Calu3 (cell line): ENCODE results near the gene MUC20. TPM values are rescaled to one million over a fixed set of nuclear protein-coding genes. Genes with fewer than 3 reads are reported as not detected.
"Not testable (repeated sequence)": the region's sequence is repeated elsewhere in the genome, so short reads cannot be mapped to it uniquely, and the experiment has no call there.

ENCODE experiments used
- BruUV-seq: library from RNA; stranded (reverse); fragments of 400-500 nt; replicated peaks from 2 replicates; lab custom pipeline; 2021; lab: Mats Ljungman, UMichigan
- CTCF ChIA-PET: fragments of 300-600 bp; sonication (Branson Sonifier 250); formaldehyde crosslinking; loops from one replicate; lab custom pipeline; 2022; ENCODE audit warnings: antibody characterized with exemption; lab: Charles Lee
- DNase-seq: peaks from one replicate; pipeline ENCODE4 v3.0.0; 2022
- H3K27ac Mint-ChIP-seq: one replicate; pipeline ENCODE4 v1.8.0; 2022; ENCODE audit warnings: mixed read lengths; ENCODE audit not compliant: unreplicated experiment
- H3K27me3 Mint-ChIP-seq: one replicate; pipeline ENCODE4 v1.8.0; 2022; ENCODE audit warnings: mixed read lengths; ENCODE audit not compliant: unreplicated experiment
- H3K36me3 Mint-ChIP-seq: one replicate; pipeline ENCODE4 v1.8.0; 2022; ENCODE audit warnings: mild to moderate bottlenecking, moderate library complexity, mixed read lengths; ENCODE audit not compliant: insufficient read depth, unreplicated experiment
- H3K4me1 Mint-ChIP-seq: one replicate; pipeline ENCODE4 v1.8.0; 2022; ENCODE audit warnings: mild to moderate bottlenecking, low read depth, mixed read lengths; ENCODE audit not compliant: unreplicated experiment
- H3K4me3 Mint-ChIP-seq: one replicate; pipeline ENCODE4 v1.8.0; 2022; ENCODE audit warnings: mild to moderate bottlenecking, low read depth, moderate library complexity, mixed read lengths; ENCODE audit not compliant: unreplicated experiment
- H3K9me3 Mint-ChIP-seq: one replicate; pipeline ENCODE4 v1.8.0; 2022; ENCODE audit warnings: low read depth, mixed read lengths; ENCODE audit not compliant: unreplicated experiment
- CTCF ChIP-seq: fragments of 200-600 bp; IDR thresholded peaks from one replicate; pipeline ENCODE4 v1.8.0; 2022; ENCODE audit warnings: antibody characterized with exemption; ENCODE audit not compliant: unreplicated experiment
- intact Hi-C: fragments of 100-400 bp; cut with micrococcal nuclease; formaldehyde crosslinking; loops from one replicate; pipeline ENCODE4 v1.10.0; 2022; ENCODE audit not compliant: unreplicated experiment
- total RNA-seq: library from RNA; stranded (reverse); gene quantifications from 2 replicates; pipeline ENCODE4 v1.2.3, GENCODE V29; 2022

MUC20 gene
- total RNA-seq, 1 experiment from 2014 or later, result 83.1 TPM

- Mint-ChIP-seq H3K9me3 (no peaks in the 10 kb centered on the region), H3K4me1 (peaks cover 66% of the 10 kb centered on the region), H3K27ac (peak overlapping the region; percentile 93), H3K27me3 (no peaks in the 10 kb centered on the region), H3K36me3 (peaks cover 47% of the 10 kb centered on the region), H3K4me3 (peak overlapping the region; percentile 27)
- CTCF ChIA-PET, result interaction anchor here (0.6 to 1.6 kb wide), 6 partner anchors 12 to 618 kb away, joined by 3 to 6 read pairs (median 3); no protein-coding TSS in a partner anchor
- DNase-seq, result peak; percentile 91
- TF ChIP-seq CTCF, result no peak
- intact Hi-C loops, result loop anchor here (10.0 kb wide), 1 partner anchor 139 kb away; no protein-coding TSS in a partner anchor
- no TSS peak for BruUV-seq
Measured at GRCh38 chr3:195715583-195716266, 5.1 kb upstream of the MUC20 start.

GRCh38 chr3:195717416-195717815, 3.4 kb upstream of the MUC20 start:
- no TSS peak for BruUV-seq
- DNase-seq, result no peak
- peaks cover 53% of the 10 kb centered on the region for H3K36me3 Mint-ChIP-seq
- H3K4me1 Mint-ChIP-seq, result peaks cover 73% of the 10 kb centered on the region
- CTCF ChIA-PET, result interaction anchor here (0.5 to 1.1 kb wide), 3 partner anchors 15 to 302 kb away, joined by 3 to 4 read pairs (median 3); no protein-coding TSS in a partner anchor
- no peaks in the 10 kb centered on the region for H3K9me3 Mint-ChIP-seq
- peak overlapping the region; percentile 93 for H3K27ac Mint-ChIP-seq
- intact Hi-C loops, result loop anchor here (10.0 kb wide), 1 partner anchor 137 kb away; no protein-coding TSS in a partner anchor
- TF ChIP-seq CTCF, result no peak
- peak overlapping the region; percentile 10 for H3K4me3 Mint-ChIP-seq
- H3K27me3 Mint-ChIP-seq, result no peaks in the 10 kb centered on the region

GRCh38 chr3:195717852-195718476, 2.8 kb upstream of the MUC20 start:
- no peaks in the 10 kb centered on the region for H3K27me3 Mint-ChIP-seq
- H3K4me1 Mint-ChIP-seq, result peaks cover 73% of the 10 kb centered on the region
- CTCF ChIA-PET, result interaction anchor here (0.5 to 1.1 kb wide), 3 partner anchors 14 to 302 kb away, joined by 3 to 4 read pairs (median 3); no protein-coding TSS in a partner anchor
- no peaks in the 10 kb centered on the region for H3K9me3 Mint-ChIP-seq
- BruUV-seq, result no TSS peak
- DNase-seq, result no peak
- intact Hi-C loops, result loop anchor here (10.0 kb wide), 1 partner anchor 137 kb away; no protein-coding TSS in a partner anchor
- H3K4me3 Mint-ChIP-seq, result peak overlapping the region; percentile 10
- peak overlapping the region; percentile 93 for H3K27ac Mint-ChIP-seq
- H3K36me3 Mint-ChIP-seq, result peaks cover 53% of the 10 kb centered on the region
- no peak for TF ChIP-seq CTCF

- H3K27ac Mint-ChIP-seq, result peak overlapping the region; percentile 93
- CTCF ChIA-PET, result interaction anchor here (0.6 to 1.1 kb wide), 2 partner anchors 14 to 1455 kb away, joined by 4 read pairs; no protein-coding TSS in a partner anchor
- no peak overlapping the region for H3K4me3 Mint-ChIP-seq
- BruUV-seq, result no TSS peak
- intact Hi-C loops, result loop anchor here (10.0 kb wide), 1 partner anchor 136 kb away; no protein-coding TSS in a partner anchor
- H3K36me3 Mint-ChIP-seq, result peaks cover 53% of the 10 kb centered on the region
- DNase-seq, result no peak
- no peak for TF ChIP-seq CTCF
- H3K4me1 Mint-ChIP-seq, result peaks cover 73% of the 10 kb centered on the region
- no peaks in the 10 kb centered on the region for H3K9me3 Mint-ChIP-seq
- no peaks in the 10 kb centered on the region for H3K27me3 Mint-ChIP-seq
Measured at GRCh38 chr3:195718477-195718984, 2.2 kb upstream of the MUC20 start.

- H3K27ac Mint-ChIP-seq, result peak overlapping the region; percentile 98
- DNase-seq, result peak; percentile 64
- not testable (repeated sequence) for BruUV-seq, H3K9me3 Mint-ChIP-seq, H3K27me3 Mint-ChIP-seq
- peaks cover 66% of the 10 kb centered on the region for H3K4me1 Mint-ChIP-seq
- intact Hi-C loops, result loop anchor here (10.0 kb wide), 1 partner anchor 135 kb away; no protein-coding TSS in a partner anchor
- peaks cover 51% of the 10 kb centered on the region for H3K36me3 Mint-ChIP-seq
- CTCF ChIA-PET, result interaction anchor here (0.6 to 1.1 kb wide), 4 partner anchors 8 to 87 kb away, joined by 3 to 4 read pairs (median 3); no protein-coding TSS in a partner anchor
- peak overlapping the region; percentile 86 for H3K4me3 Mint-ChIP-seq
Measured at GRCh38 chr3:195719514-195720254, 1.1 kb upstream of the MUC20 start.
